H1 (cell line): ENCODE measurements around the gene MAP3K14. TPM values are rescaled to one million over a fixed set of nuclear protein-coding genes. Genes with fewer than 3 reads are reported as not detected.

ENCODE experiments used
- CTCF ChIA-PET: fragments of 300-600 bp; sonication (Branson Sonifier 250); formaldehyde crosslinking; loops from one replicate; lab custom pipeline; 2021; ENCODE audit not compliant: partially characterized antibody; lab: Charles Lee
- POLR2A ChIA-PET: fragments of 300-600 bp; sonication (Branson Sonifier 250); formaldehyde crosslinking; loops from one replicate; lab custom pipeline; 2021; ENCODE audit warnings: inconsistent platforms; ENCODE audit not compliant: partially characterized antibody; lab: Charles Lee
- DNase-seq, 2 experiments: peaks; one replicate each; pipeline versions ENCODE4 v3.0.0 to v3.0.0-alpha.2; 2010 to 2022; ENCODE audit warnings: low spot score in 2 of 2, low read depth in 1 of 2, mixed read lengths in 1 of 2
- FAIRE-seq: peaks from 2 replicates; lab custom pipeline; 2011; peaks lifted over from hg19 to GRCh38; lab: Jason Lieb, UNC
- H2AFZ ChIP-seq: 2 replicates; pipeline ENCODE4 v1.8.1; 2012; ENCODE audit warnings: low read length, inconsistent platforms
- H2AK5ac ChIP-seq: 2 replicates; pipeline ENCODE4 v1.6.1; 2013; ENCODE audit warnings: low read depth, low read length
- H2BK120ac ChIP-seq: replicated peaks from 2 replicates; pipeline ENCODE3; 2013; ENCODE audit warnings: low read depth, low read length, inconsistent platforms
- H2BK12ac ChIP-seq: 2 replicates; pipeline ENCODE4 v1.6.1; 2013; ENCODE audit warnings: low read depth, low read length
- H2BK15ac ChIP-seq: 2 replicates; pipeline ENCODE4 v1.6.1; 2013; ENCODE audit warnings: low read length
- H2BK20ac ChIP-seq: 2 replicates; pipeline ENCODE4 v1.6.1; 2013; ENCODE audit warnings: low read length
- H2BK5ac ChIP-seq: 2 replicates; pipeline ENCODE4 v1.6.1; 2013; ENCODE audit warnings: low read depth, low read length
- H3K14ac ChIP-seq: 2 replicates; pipeline ENCODE4 v1.6.1; 2013; ENCODE audit warnings: inconsistent platforms; ENCODE audit not compliant: insufficient read length
- H3K18ac ChIP-seq: 2 replicates; pipeline ENCODE4 v1.6.1; 2013; ENCODE audit warnings: low read length; ENCODE audit errors: extremely low read depth
- H3K23ac ChIP-seq: 2 replicates; pipeline ENCODE4 v1.6.1; 2013; ENCODE audit warnings: inconsistent platforms; ENCODE audit not compliant: insufficient read length
- H3K23me2 ChIP-seq: 2 replicates; pipeline ENCODE4 v1.6.1; 2013; ENCODE audit warnings: low read depth, low read length
- H3K27ac ChIP-seq: 2 replicates; pipeline ENCODE4 v1.6.1; 2011; ENCODE audit warnings: low read depth, low read length, inconsistent platforms
- H3K27me3 ChIP-seq, 4 experiments: replicated peaks in 1 of 4; 1 replicate in 1 of 4; 2 replicates in 3 of 4; pipeline versions ENCODE4 v1.6.1 to v1.8.1; 2011 to 2013; ENCODE audit warnings: low read length in 3 of 4, mild to moderate bottlenecking in 3 of 4, inconsistent platforms in 2 of 4, mixed read lengths in 2 of 4, moderate library complexity in 1 of 4; ENCODE audit not compliant: control insufficient read depth in 3 of 4, insufficient read depth in 3 of 4; ENCODE audit errors: extremely low read depth in 1 of 4
- H3K36me3 ChIP-seq, 4 experiments: 2 replicates each; pipeline versions ENCODE4 v1.6.1 to v1.8.1; 2011 to 2013; ENCODE audit warnings: mild to moderate bottlenecking in 4 of 4, low read length in 3 of 4, moderate library complexity in 2 of 4, control low read depth in 1 of 4, inconsistent platforms in 1 of 4; ENCODE audit not compliant: insufficient read depth in 4 of 4, control insufficient read depth in 2 of 4
- H3K4ac ChIP-seq: replicated peaks from 2 replicates; pipeline ENCODE3; 2013; ENCODE audit warnings: low read length, low read depth, mixed read lengths, inconsistent platforms; ENCODE audit not compliant: insufficient read length
- H3K4me1 ChIP-seq, 4 experiments: replicated peaks in 1 of 4; 1 replicate in 1 of 4; 2 replicates in 3 of 4; pipeline versions ENCODE4 v1.6.1 to v1.8.1; 2011 to 2013; ENCODE audit warnings: low read length in 3 of 4, inconsistent platforms in 2 of 4, mixed read lengths in 1 of 4; ENCODE audit not compliant: insufficient read depth in 4 of 4, control insufficient read depth in 3 of 4
- H3K4me2 ChIP-seq, 2 experiments: 2 replicates each; pipeline versions ENCODE4 v1.6.1 to v1.8.1; 2011 to 2013; ENCODE audit warnings: low read depth in 2 of 2, low read length in 2 of 2, control low read depth in 1 of 2, inconsistent platforms in 1 of 2, mild to moderate bottlenecking in 1 of 2; ENCODE audit not compliant: insufficient read depth in 1 of 2
- H3K4me3 ChIP-seq, 4 experiments: fragments of 200-600, 300-600 bp in 1 of 4; sonication (generic), shearing (Covaris generic), sonication (Bioruptor Twin) in 1 of 4; 2 replicates each; pipeline versions ENCODE4 v1.5.1 to v1.8.1; 2011 to 2016; ENCODE audit warnings: low read length in 4 of 4, low read depth in 3 of 4, control low read depth in 2 of 4, inconsistent platforms in 2 of 4, mild to moderate bottlenecking in 2 of 4, mixed read lengths in 1 of 4, moderate library complexity in 1 of 4; ENCODE audit not compliant: insufficient read depth in 2 of 4; ENCODE audit errors: extremely low read depth in 1 of 4
- H3K56ac ChIP-seq: replicated peaks from 2 replicates; pipeline ENCODE3; 2013; ENCODE audit warnings: low read depth, mild to moderate bottlenecking, mixed read lengths, low read length, inconsistent platforms; ENCODE audit not compliant: insufficient read length
- H3K79me1 ChIP-seq: 2 replicates; pipeline ENCODE4 v1.6.1; 2013; ENCODE audit warnings: low read depth, low read length, control low read depth
- H3K79me2 ChIP-seq, 2 experiments: 2 replicates each; pipeline versions ENCODE4 v1.6.1 to v1.8.1; 2012 to 2013; ENCODE audit warnings: low read length in 2 of 2, mild to moderate bottlenecking in 2 of 2, inconsistent platforms in 1 of 2; ENCODE audit not compliant: insufficient read depth in 2 of 2, control insufficient read depth in 1 of 2
- H3K9ac ChIP-seq, 4 experiments: replicated peaks in 1 of 4; 1 replicate in 1 of 4; 2 replicates in 3 of 4; pipeline versions ENCODE4 v1.6.1 to v1.8.1; 2011 to 2013; ENCODE audit warnings: low read depth in 3 of 4, low read length in 3 of 4, control low read depth in 2 of 4, mild to moderate bottlenecking in 2 of 4, moderate library complexity in 2 of 4, inconsistent platforms in 1 of 4; ENCODE audit errors: extremely low read depth in 1 of 4
- H3K9me3 ChIP-seq, 2 experiments: 2 replicates each; pipeline versions ENCODE4 v1.6.1 to v1.8.1; 2012 to 2013; ENCODE audit warnings: mild to moderate bottlenecking in 2 of 2, moderate library complexity in 2 of 2, control low read depth in 1 of 2, inconsistent platforms in 1 of 2, low read depth in 1 of 2, low read length in 1 of 2, mixed read lengths in 1 of 2; ENCODE audit not compliant: insufficient read depth in 2 of 2
- H4K20me1 ChIP-seq, 2 experiments: replicated peaks in 1 of 2; 2 replicates each; pipeline versions ENCODE3 to v1.8.1; 2011 to 2013; ENCODE audit warnings: inconsistent platforms in 2 of 2, low read length in 2 of 2, mild to moderate bottlenecking in 1 of 2; ENCODE audit not compliant: insufficient read depth in 2 of 2, control insufficient read depth in 1 of 2
- H4K5ac ChIP-seq: 2 replicates; pipeline ENCODE4 v1.6.1; 2013; ENCODE audit warnings: low read length, low read depth, mixed read lengths, inconsistent platforms; ENCODE audit not compliant: insufficient read length
- H4K8ac ChIP-seq: 2 replicates; pipeline ENCODE4 v1.8.0; 2013; ENCODE audit warnings: mild to moderate bottlenecking, moderate library complexity, low read length, inconsistent platforms; ENCODE audit not compliant: insufficient read depth; ENCODE audit errors: extremely low read depth
- H4K91ac ChIP-seq: replicated peaks from 2 replicates; pipeline ENCODE3; 2013; ENCODE audit warnings: low read length, mixed read lengths, inconsistent platforms; ENCODE audit not compliant: insufficient read length
- CEBPB ChIP-seq: IDR thresholded peaks from 2 replicates; pipeline ENCODE4 v1.6.1; 2012; ENCODE audit warnings: low read depth, low read length
- SUZ12 ChIP-seq: fragments of 200-600 bp; sonication (generic); IDR thresholded peaks from 2 replicates; pipeline ENCODE4 v1.6.1; 2012; ENCODE audit warnings: mild to moderate bottlenecking, inconsistent platforms, low read length, moderate library complexity, mixed read lengths
- TBP ChIP-seq: IDR thresholded peaks from 2 replicates; pipeline ENCODE4 v1.6.1; 2011; ENCODE audit warnings: low read depth, low read length, improper control_type of control experiment
- WGBS, 2 experiments: shearing (Covaris generic) in 1 of 2; methylation state at CpG; one replicate each; pipeline versions ENCODE4 v1.1.6 to v1.1.7; 2013 to 2015; ENCODE audit warnings: low lambda C conversion rate in 2 of 2, mixed read lengths in 2 of 2, inconsistent platforms in 1 of 2, low coverage in 1 of 2, missing lambda C conversion rate in 1 of 2; ENCODE audit not compliant: insufficient replicate concordance in 2 of 2, insufficient coverage in 1 of 2, insufficient read length in 1 of 2; ENCODE audit errors: extremely low coverage in 1 of 2, missing lambda C conversion rate in 1 of 2; 5-methylcytosine and 5-hydroxymethylcytosine counted together
- polyA plus RNA-seq, 7 experiments: library from polyadenylated mRNA; depleted of rRNA in 3 of 7; stranded (reverse) in 5 of 7; unstranded in 2 of 7; fragments of >200 nt in 5 of 7; fragments of 200-250 nt in 2 of 7; gene quantifications; 1 replicate in 5 of 7; 2 replicates in 1 of 7; 4 replicates in 1 of 7; pipeline versions ENCODE4 v1.2.1 to v1.2.3, GENCODE V29; 2011 to 2013; ENCODE audit warnings: missing spikeins in 2 of 7, mixed read lengths in 2 of 7
- total RNA-seq: library from RNA; stranded (reverse); fragmentation: NEBNext Ultra II Directional; extraction: Animal tissue kit (Norgen Biotek cat#: 25700); gene quantifications from 2 replicates; pipeline ENCODE4 v1.2.1, GENCODE V29; 2021

MAP3K14 gene
- total and polyA plus RNA-seq, 2 of the 8 experiments (the other 6 are each of a cell fraction or from before 2014, with no cell fraction given): 5.2 to 6.1 TPM

GRCh38 chr17:45312477-45313420, 4.1 kb downstream of the MAP3K14 start:
- Histone ChIP-seq H4K91ac (no peak overlapping the region), H2BK12ac (no peak overlapping the region), H3K36me3 (no peaks in the 10 kb centered on the region), H2BK15ac (no peak overlapping the region), H3K4ac (no peak overlapping the region), H3K79me1 (peaks cover 11% of the 10 kb centered on the region; the same call in 1 of the 2 replicates), H3K27me3 (no peaks in the 10 kb centered on the region; a peak in 1 of 7 replicates), H3K56ac (no peak overlapping the region), H2BK5ac (no peak overlapping the region), H3K23me2 (peaks cover 7% of the 10 kb centered on the region; the same call in 1 of the 2 replicates), H3K4me3 (no peak overlapping the region), H2BK120ac (no peak overlapping the region), H4K5ac (no peak overlapping the region), H2AFZ (no peak overlapping the region), H3K4me2 (no peak overlapping the region), H2BK20ac (no peak overlapping the region), H2AK5ac (0 out of 2 replicates have a peak overlapping the region, but pooled peaks have one; percentile 14), H3K27ac (no peak overlapping the region), H4K20me1 (peaks cover 1 to 7% of the 10 kb centered on the region in 2 experiments), H3K4me1 (peaks cover 0 to 4% (median 2%) of the 10 kb centered on the region in 4 experiments; a peak in 6 of 7 replicates), H4K8ac (no peak overlapping the region), H3K18ac (no peak overlapping the region), H3K9ac (no peak overlapping the region), H3K9me3 (no peaks in the 10 kb centered on the region), H3K23ac (no peak overlapping the region), H3K14ac (no peak overlapping the region), H3K79me2 (peaks cover 3 to 54% of the 10 kb centered on the region in 2 experiments; a peak in 3 of 4 replicates)
- DNase-seq (no peak), FAIRE-seq (no peak)
- WGBS, 2 experiments: 79% methylated on average over 8 of the region's 8 CpGs; no CpG with 5 or more reads in 1 of the 2 experiments
- ChIA-PET CTCF (interaction anchor here (0.7 to 7.4 kb wide), 16 partner anchors 10 to 195 kb away, joined by 3 to 47 read pairs (median 4); no protein-coding TSS in a partner anchor), POLR2A (interaction anchor here (0.7 to 1.3 kb wide), 5 partner anchors 19 to 65 kb away, joined by 3 to 4 read pairs (median 3); no protein-coding TSS in a partner anchor)
- no peak for TF ChIP-seq TBP
- no peak for TF ChIP-seq CEBPB
- TF ChIP-seq SUZ12: 0 out of 2 replicates have a peak, but pooled peaks have one; percentile 5
